Measurements from ENCODE around the gene PRDM11.

DNA sequence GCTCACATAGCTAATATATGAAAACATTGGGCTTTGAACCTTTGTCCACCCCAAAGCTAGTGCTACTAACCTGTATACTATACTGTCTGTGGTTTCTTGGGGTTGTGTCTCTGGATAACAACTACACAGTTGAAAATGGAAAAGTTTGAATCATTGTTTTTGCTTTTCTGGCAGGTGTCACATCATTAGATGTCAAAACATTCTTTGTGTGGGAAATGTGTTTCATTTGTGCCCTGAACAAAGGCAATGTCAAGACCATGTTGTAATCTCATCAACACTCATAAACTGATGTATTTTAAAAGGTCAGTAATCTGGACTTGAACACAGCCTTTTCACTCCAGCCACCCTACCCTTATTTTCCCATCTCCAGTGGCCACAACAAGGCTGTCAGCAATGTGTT lies 123.2 kb downstream of the PRDM11 start:
- no peak for TF ChIP-seq PRRX2 (CRISPR knock-in tag; IDR thresholded peaks at IDR 0.05)
- TF ChIP-seq, protein P1, sequence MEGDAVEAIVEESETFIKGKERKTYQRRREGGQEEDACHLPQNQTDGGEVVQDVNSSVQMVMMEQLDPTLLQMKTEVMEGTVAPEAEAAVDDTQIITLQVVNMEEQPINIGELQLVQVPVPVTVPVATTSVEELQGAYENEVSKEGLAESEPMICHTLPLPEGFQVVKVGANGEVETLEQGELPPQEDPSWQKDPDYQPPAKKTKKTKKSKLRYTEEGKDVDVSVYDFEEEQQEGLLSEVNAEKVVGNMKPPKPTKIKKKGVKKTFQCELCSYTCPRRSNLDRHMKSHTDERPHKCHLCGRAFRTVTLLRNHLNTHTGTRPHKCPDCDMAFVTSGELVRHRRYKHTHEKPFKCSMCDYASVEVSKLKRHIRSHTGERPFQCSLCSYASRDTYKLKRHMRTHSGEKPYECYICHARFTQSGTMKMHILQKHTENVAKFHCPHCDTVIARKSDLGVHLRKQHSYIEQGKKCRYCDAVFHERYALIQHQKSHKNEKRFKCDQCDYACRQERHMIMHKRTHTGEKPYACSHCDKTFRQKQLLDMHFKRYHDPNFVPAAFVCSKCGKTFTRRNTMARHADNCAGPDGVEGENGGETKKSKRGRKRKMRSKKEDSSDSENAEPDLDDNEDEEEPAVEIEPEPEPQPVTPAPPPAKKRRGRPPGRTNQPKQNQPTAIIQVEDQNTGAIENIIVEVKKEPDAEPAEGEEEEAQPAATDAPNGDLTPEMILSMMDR (IDR thresholded peaks at IDR 0.05): no peak
- no peak for TF ChIP-seq SP1 (CRISPR knock-in tag; conservative IDR thresholded peaks at IDR 0.05)
- TF ChIP-seq, protein P2, sequence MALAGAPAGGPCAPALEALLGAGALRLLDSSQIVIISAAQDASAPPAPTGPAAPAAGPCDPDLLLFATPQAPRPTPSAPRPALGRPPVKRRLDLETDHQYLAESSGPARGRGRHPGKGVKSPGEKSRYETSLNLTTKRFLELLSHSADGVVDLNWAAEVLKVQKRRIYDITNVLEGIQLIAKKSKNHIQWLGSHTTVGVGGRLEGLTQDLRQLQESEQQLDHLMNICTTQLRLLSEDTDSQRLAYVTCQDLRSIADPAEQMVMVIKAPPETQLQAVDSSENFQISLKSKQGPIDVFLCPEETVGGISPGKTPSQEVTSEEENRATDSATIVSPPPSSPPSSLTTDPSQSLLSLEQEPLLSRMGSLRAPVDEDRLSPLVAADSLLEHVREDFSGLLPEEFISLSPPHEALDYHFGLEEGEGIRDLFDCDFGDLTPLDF (CRISPR knock-in tag; IDR thresholded peaks at IDR 0.05): no peak
- TF ChIP-seq ELF4 (CRISPR knock-in tag; IDR thresholded peaks at IDR 0.05; ENCODE audit: low read depth): no peak
- no peak for TF ChIP-seq FOXK1 (CRISPR knock-in tag; IDR thresholded peaks at IDR 0.05)
- TF ChIP-seq, protein P3, sequence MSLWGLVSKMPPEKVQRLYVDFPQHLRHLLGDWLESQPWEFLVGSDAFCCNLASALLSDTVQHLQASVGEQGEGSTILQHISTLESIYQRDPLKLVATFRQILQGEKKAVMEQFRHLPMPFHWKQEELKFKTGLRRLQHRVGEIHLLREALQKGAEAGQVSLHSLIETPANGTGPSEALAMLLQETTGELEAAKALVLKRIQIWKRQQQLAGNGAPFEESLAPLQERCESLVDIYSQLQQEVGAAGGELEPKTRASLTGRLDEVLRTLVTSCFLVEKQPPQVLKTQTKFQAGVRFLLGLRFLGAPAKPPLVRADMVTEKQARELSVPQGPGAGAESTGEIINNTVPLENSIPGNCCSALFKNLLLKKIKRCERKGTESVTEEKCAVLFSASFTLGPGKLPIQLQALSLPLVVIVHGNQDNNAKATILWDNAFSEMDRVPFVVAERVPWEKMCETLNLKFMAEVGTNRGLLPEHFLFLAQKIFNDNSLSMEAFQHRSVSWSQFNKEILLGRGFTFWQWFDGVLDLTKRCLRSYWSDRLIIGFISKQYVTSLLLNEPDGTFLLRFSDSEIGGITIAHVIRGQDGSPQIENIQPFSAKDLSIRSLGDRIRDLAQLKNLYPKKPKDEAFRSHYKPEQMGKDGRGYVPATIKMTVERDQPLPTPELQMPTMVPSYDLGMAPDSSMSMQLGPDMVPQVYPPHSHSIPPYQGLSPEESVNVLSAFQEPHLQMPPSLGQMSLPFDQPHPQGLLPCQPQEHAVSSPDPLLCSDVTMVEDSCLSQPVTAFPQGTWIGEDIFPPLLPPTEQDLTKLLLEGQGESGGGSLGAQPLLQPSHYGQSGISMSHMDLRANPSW (CRISPR knock-in tag; conservative IDR thresholded peaks at IDR 0.05; ENCODE audit: low read depth): no peak
- no peak for TF ChIP-seq TEAD4 (CRISPR knock-in tag; IDR thresholded peaks at IDR 0.05)
- TF ChIP-seq FOXJ3 (CRISPR knock-in tag; IDR thresholded peaks at IDR 0.05; ENCODE audit: borderline replicate concordance): no peak
- no peak for TF ChIP-seq OVOL2 (CRISPR knock-in tag; IDR thresholded peaks at IDR 0.05; ENCODE audit: borderline replicate concordance)
- TF ChIP-seq TEAD1 (CRISPR knock-in tag; IDR thresholded peaks at IDR 0.05): no peak
- TF ChIP-seq, protein P4, sequence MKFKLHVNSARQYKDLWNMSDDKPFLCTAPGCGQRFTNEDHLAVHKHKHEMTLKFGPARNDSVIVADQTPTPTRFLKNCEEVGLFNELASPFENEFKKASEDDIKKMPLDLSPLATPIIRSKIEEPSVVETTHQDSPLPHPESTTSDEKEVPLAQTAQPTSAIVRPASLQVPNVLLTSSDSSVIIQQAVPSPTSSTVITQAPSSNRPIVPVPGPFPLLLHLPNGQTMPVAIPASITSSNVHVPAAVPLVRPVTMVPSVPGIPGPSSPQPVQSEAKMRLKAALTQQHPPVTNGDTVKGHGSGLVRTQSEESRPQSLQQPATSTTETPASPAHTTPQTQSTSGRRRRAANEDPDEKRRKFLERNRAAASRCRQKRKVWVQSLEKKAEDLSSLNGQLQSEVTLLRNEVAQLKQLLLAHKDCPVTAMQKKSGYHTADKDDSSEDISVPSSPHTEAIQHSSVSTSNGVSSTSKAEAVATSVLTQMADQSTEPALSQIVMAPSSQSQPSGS (CRISPR knock-in tag; IDR thresholded peaks at IDR 0.05; ENCODE audit: borderline replicate concordance, low read depth): no peak
- TF ChIP-seq ZNF121 (CRISPR knock-in tag; IDR thresholded peaks at IDR 0.05): no peak
- TF ChIP-seq NR1H2 (CRISPR knock-in tag; IDR thresholded peaks at IDR 0.05): no peak
